Measurements from ENCODE around the gene RNF213.

- TF ChIP-seq, protein P1, sequence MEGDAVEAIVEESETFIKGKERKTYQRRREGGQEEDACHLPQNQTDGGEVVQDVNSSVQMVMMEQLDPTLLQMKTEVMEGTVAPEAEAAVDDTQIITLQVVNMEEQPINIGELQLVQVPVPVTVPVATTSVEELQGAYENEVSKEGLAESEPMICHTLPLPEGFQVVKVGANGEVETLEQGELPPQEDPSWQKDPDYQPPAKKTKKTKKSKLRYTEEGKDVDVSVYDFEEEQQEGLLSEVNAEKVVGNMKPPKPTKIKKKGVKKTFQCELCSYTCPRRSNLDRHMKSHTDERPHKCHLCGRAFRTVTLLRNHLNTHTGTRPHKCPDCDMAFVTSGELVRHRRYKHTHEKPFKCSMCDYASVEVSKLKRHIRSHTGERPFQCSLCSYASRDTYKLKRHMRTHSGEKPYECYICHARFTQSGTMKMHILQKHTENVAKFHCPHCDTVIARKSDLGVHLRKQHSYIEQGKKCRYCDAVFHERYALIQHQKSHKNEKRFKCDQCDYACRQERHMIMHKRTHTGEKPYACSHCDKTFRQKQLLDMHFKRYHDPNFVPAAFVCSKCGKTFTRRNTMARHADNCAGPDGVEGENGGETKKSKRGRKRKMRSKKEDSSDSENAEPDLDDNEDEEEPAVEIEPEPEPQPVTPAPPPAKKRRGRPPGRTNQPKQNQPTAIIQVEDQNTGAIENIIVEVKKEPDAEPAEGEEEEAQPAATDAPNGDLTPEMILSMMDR (IDR thresholded peaks at IDR 0.05; ENCODE audit: insufficient read depth, low read length, poor library complexity, severe bottlenecking) = no peak
- TF ChIP-seq EZH2phosphoT487 (conservative IDR thresholded peaks at IDR 0.05; ENCODE audit: low read length) = no peak
Observed at GRCh38 chr17:80285237-80285920, 24.7 kb downstream of the RNF213 start.

Data from SU-DHL-6 (cell line).